Measurements from ENCODE around the gene ABHD17C.

DNA sequence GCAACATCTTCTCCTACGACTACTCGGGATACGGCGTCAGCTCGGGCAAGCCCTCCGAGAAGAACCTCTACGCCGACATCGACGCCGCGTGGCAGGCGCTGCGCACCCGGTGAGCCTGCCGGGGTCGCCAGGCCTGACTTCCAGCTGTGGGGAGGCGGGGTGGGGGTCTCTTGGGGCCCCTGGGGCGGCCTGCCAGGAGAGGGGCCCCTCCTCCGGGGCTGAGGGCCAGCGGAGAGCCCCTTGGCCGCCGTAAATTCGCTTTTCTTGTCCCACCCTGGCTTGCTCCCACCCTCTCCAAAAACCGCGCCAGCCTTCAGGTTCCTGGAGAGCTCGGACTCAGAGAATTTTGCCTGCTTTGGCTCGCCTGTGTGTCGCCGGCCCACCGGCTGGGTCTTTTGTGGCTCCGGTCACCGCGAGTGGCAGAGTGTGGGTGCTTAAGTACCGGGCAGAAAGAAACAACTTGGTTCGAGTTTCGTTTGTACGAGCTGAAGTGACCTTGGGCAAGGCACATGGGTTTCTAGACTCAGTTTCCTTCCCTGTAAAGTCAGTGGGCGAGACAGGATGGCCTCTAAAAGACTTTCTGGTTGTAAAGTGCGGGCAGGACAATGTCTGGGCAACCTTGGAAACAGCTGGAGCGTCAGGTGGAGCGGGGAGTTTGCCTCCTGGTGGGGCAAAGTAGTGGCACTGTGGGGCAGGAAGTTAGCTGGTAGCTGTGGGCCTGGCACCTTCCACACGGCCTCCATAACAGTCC, 976 bp downstream of the ABHD17C start:
- TF ChIP-seq POLR2AphosphoS5 (IDR thresholded peaks at IDR 0.05; ENCODE audit: borderline replicate concordance, low read depth, low read length) (no peak), FOXP2 (optimal IDR thresholded peaks at IDR 0.05; ENCODE audit: control extremely low read depth, extremely low read length, insufficient read depth) (no peak), EZH2 (IDR thresholded peaks at IDR 0.05) (no peak)

Measured in SK-N-MC (cell line).